ENCODE data around the gene YBX2. TPM values are rescaled to one million over a fixed set of nuclear protein-coding genes. Genes with fewer than 3 reads are reported as not detected.
A peak's percentile ranks its signal among the peaks of the same experiment; 100 is the strongest.

YBX2 gene
- total RNA-seq, 1 experiment from 2014 or later: not detected

DNA sequence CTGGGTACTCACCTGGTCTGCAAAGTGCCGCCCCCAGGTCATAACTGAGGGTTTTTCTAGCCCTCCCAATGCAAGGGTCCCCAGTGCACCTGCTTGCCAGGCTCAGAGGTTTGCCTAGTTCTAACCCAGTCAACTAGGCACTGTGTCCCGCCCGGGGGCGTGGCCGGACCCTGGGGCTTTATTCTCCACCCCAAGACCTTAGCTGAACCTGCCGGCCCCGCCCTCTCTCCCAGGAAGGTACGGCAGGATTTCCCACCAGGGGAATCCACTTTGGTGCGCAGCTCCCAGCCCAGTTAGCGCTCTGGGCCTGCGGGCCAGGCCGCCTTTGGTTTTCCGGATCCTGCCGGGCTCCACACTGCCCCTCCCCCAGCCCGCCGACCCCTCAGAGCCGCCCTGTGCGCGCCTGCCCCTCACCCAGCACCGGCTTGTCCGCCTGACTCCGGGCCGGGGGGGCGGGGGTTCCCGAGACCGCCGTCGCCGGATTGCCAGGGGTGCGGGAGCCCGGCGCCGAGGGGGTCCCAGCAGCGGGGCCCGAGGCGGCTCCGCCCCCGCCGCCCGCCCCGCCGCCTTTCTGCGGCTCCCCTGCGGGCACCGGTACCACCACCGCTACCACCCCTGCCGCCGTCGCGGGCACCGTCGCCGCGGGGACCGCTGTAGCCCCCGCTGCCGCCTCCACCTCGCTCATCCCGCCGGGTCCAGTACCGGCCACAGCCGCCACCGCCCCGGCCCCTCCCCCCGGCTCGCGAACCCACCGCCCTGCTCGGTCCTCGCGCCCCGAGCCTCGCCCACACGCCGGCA, 424 bp downstream of the YBX2 start:
- H3K27ac ChIP-seq: no peak overlapping the region
- no peak overlapping the region for H3K4me3 ChIP-seq
- no peaks in the 10 kb centered on the region for H3K9me3 ChIP-seq (replicated peaks)
- no peaks in the 10 kb centered on the region for H3K4me1 ChIP-seq
- no peak for DNase-seq
- no peaks in the 10 kb centered on the region for H3K36me3 ChIP-seq
- no peaks in the 10 kb centered on the region for H3K27me3 ChIP-seq

DNA sequence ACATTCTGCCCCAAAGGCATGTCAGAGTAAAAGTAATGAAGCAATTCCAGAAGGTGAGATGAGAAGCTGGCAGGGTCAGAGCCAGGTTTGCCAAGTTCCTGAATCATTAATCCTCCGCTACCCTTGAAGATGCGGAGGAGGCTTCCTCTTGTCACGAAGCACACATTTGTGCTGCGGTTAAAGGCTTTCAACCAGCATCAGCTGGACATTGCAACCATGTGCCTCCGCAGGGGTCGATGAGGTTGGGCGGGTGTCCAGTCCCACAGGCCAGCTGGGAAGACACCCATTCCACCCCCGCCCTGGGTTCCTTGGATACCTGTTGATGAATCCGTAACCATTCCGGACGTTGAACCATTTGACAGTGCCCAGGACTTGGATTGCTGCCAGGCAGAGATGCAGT, 1.3 kb downstream of the YBX2 start:
- Histone ChIP-seq H3K4me1 (no peaks in the 10 kb centered on the region), H3K36me3 (no peaks in the 10 kb centered on the region), H3K27me3 (no peaks in the 10 kb centered on the region), H3K27ac (no peak overlapping the region), H3K9me3 (replicated peaks) (no peaks in the 10 kb centered on the region), H3K4me3 (no peak overlapping the region)
- DNase-seq: no peak

DNA sequence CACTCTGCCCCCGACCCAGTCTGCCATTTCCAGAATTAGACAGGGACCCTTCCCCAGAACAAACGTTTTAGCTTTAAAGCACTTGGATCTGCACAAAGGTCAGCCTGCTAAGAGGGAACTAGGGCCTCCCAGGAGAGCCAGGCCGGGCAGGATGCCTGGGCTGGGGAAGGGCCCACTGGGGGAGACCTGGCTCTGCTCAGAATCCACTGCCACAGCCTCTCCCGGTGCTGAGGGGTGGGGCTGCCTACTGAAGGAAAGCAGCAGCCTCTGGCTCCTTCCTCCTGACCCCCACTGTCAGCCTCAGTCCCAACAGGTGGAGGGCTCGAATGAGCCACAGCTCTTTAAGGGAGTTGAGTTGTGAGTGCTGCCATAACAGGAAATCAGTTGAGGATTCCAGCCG, 1.7 kb downstream of the YBX2 start:
- Histone ChIP-seq H3K27me3 (no peaks in the 10 kb centered on the region), H3K36me3 (no peaks in the 10 kb centered on the region), H3K27ac (no peak overlapping the region), H3K4me3 (no peak overlapping the region), H3K9me3 (replicated peaks) (no peaks in the 10 kb centered on the region), H3K4me1 (no peaks in the 10 kb centered on the region)
- DNase-seq: peak in 1 of 2 experiments; percentile 26

DNA sequence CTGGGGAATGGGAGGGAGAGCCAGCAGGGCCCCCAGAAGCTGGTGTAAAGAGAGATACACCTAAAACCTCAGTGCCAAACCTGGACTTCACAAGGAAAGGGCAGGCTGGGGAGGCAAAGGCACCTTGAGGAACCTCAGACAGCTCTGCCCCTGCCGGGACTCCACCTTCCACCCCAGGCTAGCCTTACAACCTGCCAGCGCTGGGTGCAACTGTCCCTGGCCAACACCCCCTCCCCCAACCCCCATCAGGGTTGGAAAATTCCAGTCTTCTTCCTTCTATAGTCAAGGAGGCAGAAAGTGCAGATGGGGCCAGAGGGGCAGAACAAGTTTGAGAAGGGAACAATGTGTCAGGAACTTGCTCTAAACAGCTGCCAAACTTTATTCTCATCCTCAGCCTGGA, 2.2 kb downstream of the YBX2 start:
- Histone ChIP-seq H3K4me3 (no peak overlapping the region), H3K9me3 (replicated peaks) (no peaks in the 10 kb centered on the region), H3K27ac (no peak overlapping the region), H3K27me3 (no peaks in the 10 kb centered on the region), H3K4me1 (no peaks in the 10 kb centered on the region), H3K36me3 (no peaks in the 10 kb centered on the region)
- DNase-seq: no peak

DNA sequence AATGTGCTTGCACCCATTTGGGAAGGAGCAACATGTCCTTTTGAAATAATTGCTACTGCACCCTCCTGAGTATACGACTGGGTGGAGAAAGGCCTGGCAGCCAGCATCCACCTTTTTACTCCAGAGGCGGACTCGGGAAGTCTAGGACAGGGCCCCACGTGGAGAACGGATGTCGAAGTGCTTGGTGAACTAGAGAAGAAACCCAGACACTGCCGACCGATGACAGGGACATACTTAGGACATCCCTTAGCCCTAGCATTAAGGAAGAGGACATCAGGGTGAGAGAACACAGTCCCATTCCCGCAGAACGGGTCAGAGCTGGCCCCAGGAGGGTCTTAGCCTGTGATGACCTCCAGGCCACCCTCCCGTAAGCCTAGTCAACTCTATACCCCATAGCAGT, 3.8 kb downstream of the YBX2 start:
- H3K36me3 ChIP-seq: no peaks in the 10 kb centered on the region
- H3K27me3 ChIP-seq: no peaks in the 10 kb centered on the region
- DNase-seq: no peak

DNA sequence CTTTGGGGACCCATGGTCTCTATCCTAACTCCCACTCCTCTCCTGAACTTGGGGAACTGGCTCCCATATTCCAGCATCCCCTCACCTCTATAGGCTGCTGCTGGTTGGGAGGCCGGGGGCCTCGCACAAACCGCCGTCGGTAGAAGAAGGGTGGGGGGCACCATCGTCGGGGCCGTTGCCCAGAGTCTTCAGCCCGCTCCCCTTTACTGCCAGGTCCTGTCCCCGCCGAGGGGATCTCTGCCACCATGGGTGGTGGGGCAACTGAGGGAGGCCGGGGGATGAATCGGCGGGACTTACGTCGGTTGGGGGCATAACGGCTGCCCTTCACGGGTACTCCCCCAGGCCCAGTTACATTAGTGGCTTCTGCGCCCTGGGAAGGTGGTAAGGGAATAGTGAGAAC, 4.3 kb downstream of the YBX2 start:
- no peak overlapping the region for H3K4me3 ChIP-seq
- no peaks in the 10 kb centered on the region for H3K4me1 ChIP-seq
- H3K36me3 ChIP-seq: no peaks in the 10 kb centered on the region
- no peaks in the 10 kb centered on the region for H3K9me3 ChIP-seq (replicated peaks)
- H3K27me3 ChIP-seq: no peaks in the 10 kb centered on the region
- DNase-seq: no peak
- no peak overlapping the region for H3K27ac ChIP-seq

More for the DNA sequence above, 3.8 kb downstream of the YBX2 start:
- no peaks in the 10 kb centered on the region for H3K4me1 ChIP-seq
- no peak overlapping the region for H3K27ac ChIP-seq
- H3K4me3 ChIP-seq: no peak overlapping the region
- no peaks in the 10 kb centered on the region for H3K9me3 ChIP-seq (replicated peaks)

DNA sequence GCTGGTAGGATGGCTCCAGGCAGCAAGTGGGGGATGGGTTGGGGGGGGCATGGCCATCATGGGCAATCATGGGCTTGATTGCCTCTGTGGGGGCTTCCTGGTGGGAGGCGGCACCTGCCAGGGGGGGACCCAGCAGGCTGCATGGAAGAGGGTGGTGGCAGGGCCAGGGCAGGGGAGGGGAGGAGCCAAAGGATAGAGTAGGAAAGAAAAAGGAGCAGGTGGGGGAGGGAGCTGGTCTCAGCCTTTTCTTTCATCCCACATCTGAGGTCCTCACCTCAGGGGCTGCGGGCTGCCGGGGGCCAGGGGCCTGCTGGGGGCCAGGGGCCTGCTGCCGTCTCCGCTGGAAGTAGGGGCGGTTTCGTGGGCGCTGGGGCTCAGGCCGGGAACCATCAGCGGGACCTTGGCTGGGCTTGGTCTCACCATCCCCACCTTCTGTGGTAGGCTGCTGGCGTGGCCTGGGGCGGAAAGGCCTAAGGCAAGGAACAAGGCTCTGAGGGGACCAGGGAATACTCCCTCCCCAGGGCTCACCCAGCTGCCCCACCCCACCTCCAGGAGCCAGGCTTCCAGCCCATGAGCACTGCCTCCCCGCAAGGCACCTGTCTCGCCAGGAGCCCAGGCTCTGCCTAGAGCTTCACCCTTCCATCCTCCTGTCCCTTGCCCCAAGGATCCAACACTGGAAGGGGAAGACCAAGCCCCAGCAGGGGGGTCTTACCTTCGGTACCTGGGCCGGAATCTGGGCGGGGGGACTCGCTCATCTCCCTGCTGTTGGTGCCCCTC, 5.0 kb downstream of the YBX2 start:
- Histone ChIP-seq H3K4me1 (no peaks in the 10 kb centered on the region), H3K9me3 (replicated peaks) (no peaks in the 10 kb centered on the region), H3K36me3 (no peaks in the 10 kb centered on the region), H3K27ac (no peak overlapping the region), H3K4me3 (no peak overlapping the region), H3K27me3 (no peaks in the 10 kb centered on the region)
- no peak for DNase-seq

DNA sequence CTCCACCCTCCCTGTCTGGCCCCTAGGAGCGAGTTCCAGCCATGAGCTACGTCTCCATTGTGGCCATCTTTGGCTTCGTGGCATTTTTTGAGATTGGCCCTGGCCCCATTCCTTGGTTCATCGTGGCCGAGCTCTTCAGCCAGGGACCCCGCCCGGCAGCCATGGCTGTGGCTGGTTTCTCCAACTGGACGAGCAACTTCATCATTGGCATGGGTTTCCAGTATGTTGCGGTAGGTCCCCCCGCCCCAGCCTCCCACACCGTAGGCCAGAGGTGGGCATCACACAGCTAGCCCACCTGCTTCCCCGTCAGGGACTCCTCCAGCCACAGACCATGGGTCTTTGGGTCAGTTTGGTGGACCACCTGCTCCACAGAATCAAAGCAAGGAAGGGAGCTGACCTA, 8.8 kb downstream of the YBX2 start:
- H3K36me3 ChIP-seq: no peaks in the 10 kb centered on the region
- no peak for DNase-seq
- no peak overlapping the region for H3K27ac ChIP-seq
- no peaks in the 10 kb centered on the region for H3K27me3 ChIP-seq
- no peaks in the 10 kb centered on the region for H3K9me3 ChIP-seq (replicated peaks)
- no peak overlapping the region for H3K4me3 ChIP-seq
- H3K4me1 ChIP-seq: no peaks in the 10 kb centered on the region

DNA sequence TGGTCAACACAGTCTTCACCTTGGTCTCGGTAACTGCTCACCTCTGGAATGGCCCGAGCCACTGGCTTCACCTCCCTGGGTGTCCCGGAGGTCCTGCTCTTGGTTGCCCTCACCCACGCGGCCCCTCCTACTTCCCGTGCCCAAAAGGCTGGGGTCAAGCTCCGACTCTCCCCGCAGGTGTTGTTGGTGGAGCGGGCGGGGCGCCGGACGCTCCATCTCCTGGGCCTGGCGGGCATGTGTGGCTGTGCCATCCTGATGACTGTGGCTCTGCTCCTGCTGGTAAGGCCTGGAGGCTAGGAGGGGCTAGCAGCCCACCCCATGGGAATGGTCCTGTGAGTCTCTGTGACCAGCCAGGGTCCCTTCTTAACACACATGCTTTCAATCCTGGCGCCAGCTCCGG, 9.5 kb downstream of the YBX2 start:
- no peaks in the 10 kb centered on the region for H3K4me1 ChIP-seq
- no peaks in the 10 kb centered on the region for H3K36me3 ChIP-seq
- no peak overlapping the region for H3K4me3 ChIP-seq
- H3K9me3 ChIP-seq (replicated peaks): no peaks in the 10 kb centered on the region
- H3K27me3 ChIP-seq: peaks cover 3% of the 10 kb centered on the region; the same call in 1 of the 2 replicates
- no peak overlapping the region for H3K27ac ChIP-seq
- DNase-seq: no peak

DNA sequence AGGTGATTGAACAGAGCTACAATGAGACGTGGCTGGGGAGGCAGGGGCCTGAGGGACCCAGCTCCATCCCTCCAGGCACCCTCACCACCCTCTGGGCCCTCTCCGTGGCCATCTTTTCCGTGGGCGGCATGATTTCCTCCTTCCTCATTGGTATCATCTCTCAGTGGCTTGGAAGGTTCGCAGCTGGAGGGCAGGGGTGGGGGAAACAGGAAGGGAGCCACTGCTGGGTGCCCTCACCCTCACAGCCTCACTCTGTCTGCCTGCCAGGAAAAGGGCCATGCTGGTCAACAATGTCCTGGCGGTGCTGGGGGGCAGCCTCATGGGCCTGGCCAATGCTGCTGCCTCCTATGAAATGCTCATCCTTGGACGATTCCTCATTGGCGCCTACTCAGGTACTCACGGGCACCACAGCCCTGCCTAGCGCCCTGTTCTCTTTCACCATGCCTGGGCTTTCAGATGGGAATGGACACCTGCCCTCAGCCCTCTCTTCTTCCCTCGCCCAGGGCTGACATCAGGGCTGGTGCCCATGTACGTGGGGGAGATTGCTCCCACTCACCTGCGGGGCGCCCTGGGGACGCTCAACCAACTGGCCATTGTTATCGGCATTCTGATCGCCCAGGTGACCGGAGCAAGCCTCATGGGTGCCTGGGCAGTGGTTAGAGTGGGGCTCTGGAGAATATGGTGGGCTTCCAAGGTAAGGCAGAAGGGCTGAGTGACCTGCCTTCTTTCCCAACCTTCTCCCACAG, 10.8 kb downstream of the YBX2 start:
- H3K27me3 ChIP-seq: peaks cover 4% of the 10 kb centered on the region; the same call in 1 of the 2 replicates
- H3K4me1 ChIP-seq: no peaks in the 10 kb centered on the region
- DNase-seq: no peak

DNA sequence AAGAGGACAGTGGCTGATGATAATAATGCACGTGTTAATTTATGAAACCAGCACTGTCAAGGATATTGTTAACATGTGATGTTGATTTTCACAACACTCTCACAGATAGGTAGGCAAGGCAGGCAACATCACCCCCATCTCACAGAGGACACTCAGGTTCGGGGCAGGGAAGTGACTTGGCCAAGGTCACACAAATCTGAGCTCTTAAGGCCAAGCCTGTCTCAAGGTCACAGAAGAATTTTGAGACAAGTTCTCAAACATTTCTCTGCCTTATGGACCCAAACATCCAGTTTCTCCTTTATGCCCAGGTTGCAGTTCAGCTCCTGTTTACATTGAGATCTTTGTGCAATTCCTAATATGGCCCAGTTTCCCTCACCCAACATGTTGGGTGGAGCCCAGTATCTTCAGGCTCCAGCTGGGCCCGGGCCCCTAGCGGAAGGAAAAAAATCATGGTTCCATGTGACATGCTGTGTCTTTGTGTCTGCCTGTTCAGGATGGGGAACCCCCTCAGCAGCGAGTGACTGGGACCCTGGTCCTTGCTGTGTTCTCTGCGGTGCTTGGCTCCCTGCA, 11.6 kb downstream of the YBX2 start:
- H3K4me1 ChIP-seq: no peaks in the 10 kb centered on the region
- H3K36me3 ChIP-seq: no peaks in the 10 kb centered on the region
- H3K9me3 ChIP-seq (replicated peaks): no peaks in the 10 kb centered on the region
- H3K27ac ChIP-seq: no peak overlapping the region
- H3K4me3 ChIP-seq: no peak overlapping the region
- DNase-seq: no peak
- peaks cover 4% of the 10 kb centered on the region; the same call in 1 of the 2 replicates for H3K27me3 ChIP-seq

More for the DNA sequence above, 10.8 kb downstream of the YBX2 start:
- H3K36me3 ChIP-seq: no peaks in the 10 kb centered on the region
- no peak overlapping the region for H3K27ac ChIP-seq
- no peak overlapping the region for H3K4me3 ChIP-seq
- H3K9me3 ChIP-seq (replicated peaks): no peaks in the 10 kb centered on the region

DNA sequence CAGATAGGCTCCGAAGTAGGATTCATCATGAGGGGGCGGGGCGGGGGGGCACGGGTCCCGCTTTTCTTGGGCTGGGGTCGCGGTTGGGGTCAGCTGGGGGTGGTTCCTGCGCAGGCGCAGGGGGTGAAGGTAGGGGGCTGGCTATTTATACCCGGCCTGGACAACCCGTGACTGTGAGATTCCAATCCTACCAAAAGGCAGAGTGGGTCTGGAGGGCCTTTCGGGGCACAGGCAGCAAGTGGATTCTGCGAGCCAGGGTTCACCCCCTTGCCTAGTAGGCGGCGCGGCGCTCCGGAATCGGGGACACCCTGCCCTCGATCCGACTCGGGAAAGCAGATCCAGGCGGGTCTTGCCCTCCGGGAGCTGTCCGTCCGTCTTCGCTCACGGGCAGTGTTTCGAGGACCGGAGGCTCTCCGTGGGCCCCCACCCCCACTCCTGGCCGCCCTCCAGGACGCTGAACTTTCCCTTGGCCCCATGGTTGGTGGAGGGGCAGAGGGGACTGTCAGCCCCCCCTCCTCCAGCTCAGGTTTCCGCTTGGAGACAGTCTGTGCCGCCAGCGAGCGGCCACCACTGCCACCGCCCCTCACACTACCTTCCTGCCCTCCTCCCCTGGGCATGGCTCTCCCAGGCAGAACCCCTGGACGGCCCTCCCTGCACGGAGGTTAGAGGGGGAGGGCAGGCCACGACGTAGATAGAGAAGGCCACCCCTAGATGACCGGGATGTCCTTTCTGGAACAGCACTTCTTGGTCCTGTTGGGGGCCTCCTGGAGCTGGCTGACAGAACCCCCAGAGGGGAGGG, 12.3 kb downstream of the YBX2 start:
- Histone ChIP-seq H3K36me3 (no peaks in the 10 kb centered on the region), H3K4me3 (peak overlapping the region; percentile 64), H3K27me3 (peaks cover 4% of the 10 kb centered on the region; the same call in 1 of the 2 replicates), H3K9me3 (replicated peaks) (no peaks in the 10 kb centered on the region), H3K27ac (no peak overlapping the region), H3K4me1 (no peaks in the 10 kb centered on the region)
- DNase-seq: peak; percentile 22 to 39

DNA sequence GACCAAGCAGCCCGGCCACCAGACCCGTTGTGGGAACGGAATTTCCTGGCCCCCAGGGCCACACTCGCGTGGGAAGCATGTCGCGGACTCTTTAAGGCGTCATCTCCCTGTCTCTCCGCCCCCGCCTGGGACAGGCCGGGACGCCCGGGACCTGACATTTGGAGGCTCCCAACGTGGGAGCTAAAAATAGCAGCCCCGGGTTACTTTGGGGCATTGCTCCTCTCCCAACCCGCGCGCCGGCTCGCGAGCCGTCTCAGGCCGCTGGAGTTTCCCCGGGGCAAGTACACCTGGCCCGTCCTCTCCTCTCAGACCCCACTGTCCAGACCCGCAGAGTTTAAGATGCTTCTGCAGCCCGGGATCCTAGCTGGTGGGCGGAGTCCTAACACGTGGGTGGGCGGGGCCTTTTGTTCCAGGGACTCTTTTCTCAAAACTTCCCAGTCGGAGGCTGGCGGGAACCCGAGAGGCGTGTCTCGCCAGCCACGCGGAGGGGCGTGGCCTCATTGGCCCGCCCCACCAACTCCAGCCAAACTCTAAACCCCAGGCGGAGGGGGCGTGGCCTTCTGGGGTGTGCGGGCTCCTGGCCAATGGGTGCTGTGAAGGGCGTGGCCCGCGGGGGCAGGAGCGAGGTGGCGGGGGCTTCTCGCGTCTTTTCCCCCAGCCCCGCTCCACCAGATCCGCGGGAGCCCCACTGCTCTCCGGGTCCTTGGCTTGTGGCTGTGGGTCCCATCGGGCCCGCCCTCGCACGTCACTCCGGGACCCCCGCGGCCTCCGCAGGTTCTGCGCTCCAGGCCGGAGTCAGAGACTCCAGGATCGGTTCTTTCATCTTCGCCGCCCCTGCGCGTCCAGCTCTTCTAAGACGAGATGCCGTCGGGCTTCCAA, 13.1 kb downstream of the YBX2 start, which contains the start of gene SLC2A4:
SLC2A4 (plus strand) TSS at position 645 of the 879 bp plus-strand sequence; CDS start at position 862, 217 bp downstream.
- DNase-seq: peak; percentile 92 to 96
- peaks cover 4% of the 10 kb centered on the region; the same call in 1 of the 2 replicates for H3K27me3 ChIP-seq
- no peaks in the 10 kb centered on the region for H3K4me1 ChIP-seq
- no peaks in the 10 kb centered on the region for H3K36me3 ChIP-seq
- peak within 1 kb of the TSS; percentile 40 for H3K27ac ChIP-seq
- H3K4me3 ChIP-seq: peak within 1 kb of the TSS; percentile 64
- no peaks in the 10 kb centered on the region for H3K9me3 ChIP-seq (replicated peaks)
